ENCODE measurements around the gene CWC22. TPM values are rescaled to one million over a fixed set of nuclear protein-coding genes. Genes with fewer than 3 reads are reported as not detected.
"Not testable (repeated sequence)": the region's sequence is repeated elsewhere in the genome, so short reads cannot be mapped to it uniquely, and the experiment has no call there.

CWC22 gene
- total RNA-seq (2014; rRNA removed) (14.2 and 16.2 TPM in 2 replicates), Bru-seq, nascent RNA (percentile 90 among the genes with signal in this experiment), BruChase-seq, experiment 1, labeled RNA remaining after a 6-hour chase (percentile 77 among the genes with signal in this experiment), BruChase-seq, experiment 2, labeled RNA remaining after a 2-hour chase (percentile 85 among the genes with signal in this experiment)
- long read RNA-seq, transcript CWC22-201 (20 exons, 2,392 nt) = major isoform, 79 of 112 reads
- long read RNA-seq, partial matches to known transcripts = 19 of 112 reads
- long read RNA-seq, other reads (novel, unspliced or antisense) = 14 of 112 reads

GRCh38 chr2:180006781-180007579 is at the start of gene CWC22:
TSS of gene CWC22 (minus strand) at chr2:180007297. CDS start at chr2:179993341, 13,956 bp downstream.
- TSS peak; percentile 26 for BruUV-seq (replicated peaks)
- ChIA-PET POLR2A (ENCODE audit: unreplicated experiment) (interaction anchor here (0.5 to 0.6 kb wide), 2 partner anchors 9 to 989 kb away, joined by 3 to 8 read pairs; no protein-coding TSS in a partner anchor), CTCF (no interaction called here)
- Histone ChIP-seq H3K27me3 (ENCODE audit: low read length) (no peaks in the 10 kb centered on the region), H3K4me2 (ENCODE audit: low read length) (peak within 1 kb of the TSS; percentile 82), H3K9ac (ENCODE audit: low read length) (peak within 1 kb of the TSS; percentile 86), H2AFZ (ENCODE audit: low read length) (peak within 1 kb of the TSS; percentile 97), H3K27ac (ENCODE audit: low read length) (peak within 1 kb of the TSS; percentile 72), H3K79me2 (ENCODE audit: low read length) (peaks cover 48% of the 10 kb centered on the region), H3K36me3 (ENCODE audit: low read depth, low read length) (0 out of 2 replicates have a peak, but pooled peaks cover 4% of the 10 kb centered on the region), H3K4me3 (ENCODE audit: low read length) (peak within 1 kb of the TSS; percentile 94), H3K9me3 (ENCODE audit: low read length) (no peaks in the 10 kb centered on the region), H3K9me2 (replicated peaks; ENCODE audit: low read length) (no peaks in the 10 kb centered on the region), H3K4me1 (ENCODE audit: insufficient read depth, low read length) (peaks cover 22% of the 10 kb centered on the region), H4K20me1 (ENCODE audit: low read length) (0 out of 2 replicates have a peak, but pooled peaks cover 10% of the 10 kb centered on the region), H3F3A (ENCODE audit: low read length, unreplicated experiment) (no peaks in the 10 kb centered on the region)
- ATAC-seq (peak; percentile 95), DNase-seq (peak; percentile 91)
- no peak for TF ChIP-seq CTCF (conservative IDR thresholded peaks at IDR 0.05; ENCODE audit: low read depth, low read length)
- no peak for TF ChIP-seq EZH2 (IDR thresholded peaks at IDR 0.05; ENCODE audit: low read length, unreplicated experiment)
- TF ChIP-seq EZH2phosphoT487 (IDR thresholded peaks at IDR 0.05; ENCODE audit: borderline replicate concordance, low read length) = no peak
- intact Hi-C loops (cut with micrococcal nuclease) = no loop called here

- Histone ChIP-seq H3K9me3 (ENCODE audit: low read length) (no peaks in the 10 kb centered on the region), H3K4me1 (ENCODE audit: insufficient read depth, low read length) (no peaks in the 10 kb centered on the region), H3F3A (ENCODE audit: low read length, unreplicated experiment) (no peaks in the 10 kb centered on the region), H3K9me2 (replicated peaks; ENCODE audit: low read length) (no peaks in the 10 kb centered on the region), H3K4me2 (ENCODE audit: low read length) (no peak overlapping the region), H3K27ac (ENCODE audit: low read length) (no peak overlapping the region), H2AFZ (ENCODE audit: low read length) (no peak overlapping the region), H3K4me3 (ENCODE audit: low read length) (no peak overlapping the region), H3K27me3 (ENCODE audit: low read length) (no peaks in the 10 kb centered on the region), H3K79me2 (ENCODE audit: low read length) (no peaks in the 10 kb centered on the region), H3K9ac (ENCODE audit: low read length) (no peak overlapping the region), H4K20me1 (ENCODE audit: low read length) (no peaks in the 10 kb centered on the region), H3K36me3 (ENCODE audit: low read depth, low read length) (no peaks in the 10 kb centered on the region)
- intact Hi-C loops (cut with micrococcal nuclease) = no loop called here
- DNase-seq (no peak), ATAC-seq (no peak)
- ChIA-PET CTCF (no interaction called here), POLR2A (ENCODE audit: unreplicated experiment) (no interaction called here)
- TF ChIP-seq EZH2 (IDR thresholded peaks at IDR 0.05; ENCODE audit: low read length, unreplicated experiment) (no peak), EZH2phosphoT487 (IDR thresholded peaks at IDR 0.05; ENCODE audit: borderline replicate concordance, low read length) (no peak)
- no TSS peak for BruUV-seq (replicated peaks)
These were observed 49.4 kb upstream of the CWC22 start for GRCh38 chr2:180056367-180057118.

GRCh38 chr2:180054576-180054975 is 47.5 kb upstream of the CWC22 start:
- H3F3A ChIP-seq (ENCODE audit: low read length, unreplicated experiment); CTCF ChIA-PET; ATAC-seq; H3K27me3 ChIP-seq (ENCODE audit: low read length); H3K9me3 ChIP-seq (ENCODE audit: low read length); H4K20me1 ChIP-seq (ENCODE audit: low read length); H3K27ac ChIP-seq (ENCODE audit: low read length); DNase-seq; H3K79me2 ChIP-seq (ENCODE audit: low read length); POLR2A ChIA-PET (ENCODE audit: unreplicated experiment); H3K9ac ChIP-seq (ENCODE audit: low read length); H2AFZ ChIP-seq (ENCODE audit: low read length); H3K4me3 ChIP-seq (ENCODE audit: low read length); H3K36me3 ChIP-seq (ENCODE audit: low read depth, low read length); H3K4me2 ChIP-seq (ENCODE audit: low read length); intact Hi-C loops (cut with micrococcal nuclease); H3K9me2 ChIP-seq (replicated peaks; ENCODE audit: low read length); H3K4me1 ChIP-seq (ENCODE audit: insufficient read depth, low read length); BruUV-seq (replicated peaks): not testable (repeated sequence)

Data from PC-3 (cell line).